Heart right ventricle (tissue), 16 donors: ENCODE measurements around the gene METTL21A. TPM values are rescaled to one million over a fixed set of nuclear protein-coding genes. Genes with fewer than 3 reads are reported as not detected.

Source experiments
- ATAC-seq, 8 donors: fragments of 200-7000 bp; cut with Tn5 transposase; one replicate each; pipeline ENCODE4 v1.9.1; 2020; ENCODE audit warnings: mild to moderate bottlenecking in 8 of 8, moderate library complexity in 8 of 8, moderate number of reproducible peaks in 1 of 8
- DNase-seq, 2 donors: peaks; one replicate each; pipeline ENCODE4 v3.0.0-alpha.2; 2020
- H3K27ac ChIP-seq, 10 donors: fragments of 200-600 bp; sonication (generic) in 2 of 10; one replicate each; pipeline versions ENCODE4 v1.5.0 to v1.8.0; 2020 to 2022; ENCODE audit warnings: mild to moderate bottlenecking in 3 of 10
- H3K27me3 ChIP-seq, 7 donors: fragments of 200-600 bp; one replicate each; pipeline ENCODE4 v1.8.0; 2021 to 2022; ENCODE audit warnings: mild to moderate bottlenecking in 2 of 7
- H3K36me3 ChIP-seq, 9 donors: fragments of 200-600 bp; sonication (generic) in 1 of 9; one replicate each; pipeline versions ENCODE4 v1.5.0 to v1.8.0; 2020 to 2022; ENCODE audit warnings: mild to moderate bottlenecking in 2 of 9
- H3K4me1 ChIP-seq, 9 donors: fragments of 200-600 bp; sonication (generic) in 1 of 9; one replicate each; pipeline versions ENCODE4 v1.5.0 to v1.8.0; 2020 to 2022; ENCODE audit warnings: mild to moderate bottlenecking in 4 of 9
- H3K4me3 ChIP-seq, 10 donors: fragments of 200-600 bp; sonication (generic) in 2 of 10; one replicate each; pipeline versions ENCODE4 v1.5.0 to v1.8.0; 2020 to 2022; ENCODE audit warnings: mild to moderate bottlenecking in 7 of 10, moderate library complexity in 2 of 10
- H3K9me3 ChIP-seq, 11 donors: fragments of 200-600 bp in 10 of 11; sonication (generic) in 2 of 11; one replicate each; pipeline versions ENCODE4 v1.5.0 to v1.8.0; 2013 to 2022; ENCODE audit warnings: mild to moderate bottlenecking in 2 of 11, control low read depth in 1 of 11, moderate library complexity in 1 of 11
- WGBS, 2 donors: extraction: QIAGEN DNeasy Blood & Tissue Kit; methylation state at CpG; one replicate each; pipeline ENCODE4 v1.1.7; 2013; ENCODE audit warnings: inconsistent platforms in 1 of 2; 5-methylcytosine and 5-hydroxymethylcytosine counted together
- intact Hi-C, 10 donors: fragments of 100-400 bp; cut with DNase I; formaldehyde crosslinking; loops; one replicate each; pipeline versions ENCODE4 v1.11.1 to v1.14.2; 2022
- polyA plus RNA-seq, 2 donors: library from polyadenylated mRNA; stranded (reverse); fragments of 200-250 nt; gene quantifications; one replicate each; pipeline ENCODE4 v1.2.3, GENCODE V29; 2013
- total RNA-seq, 10 donors: library from RNA; stranded (reverse); fragmentation: NEBNext Ultra II Directional in 3 of 10; extraction: Animal tissue kit (Norgen Biotek cat#: 25700) in 3 of 10; gene quantifications; one replicate each; pipeline versions ENCODE4 v1.2.1 to v1.2.4, GENCODE V29; 2021 to 2023
- TF ChIP-seq, protein P1 (sequence below), 9 donors: fragments of 200-600 bp; sonication (generic) in 2 of 9; IDR thresholded peaks; one replicate each; pipeline versions ENCODE4 v1.5.0 to v1.8.0; 2021 to 2022; ENCODE audit warnings: antibody characterized with exemption in 9 of 9, mild to moderate bottlenecking in 5 of 9, moderate library complexity in 1 of 9
- donor health status: Arrhythmogenic right ventricular cardiomyopathy.
- donor health status: ischemic (EF 13 %, LVEDD 7.1; RV severe dilation, severe dysfunction).
- donor health status: healthy with polysubstance abuse.
- donor health status: DM: no; HTN: yes; CAD: no.
- donor health status: DM: no; HTN: no; CAD: no.
- donor health status: ischemic (EF 25% LVEDD 6.9; RV normal size, moderate dysfunction).
- donor health status: ischemic (EF 25% LVEDD 5.7; RV mildly dilated, moderate dysfunction).
- donor health status: healthy.
- donor health status: DM: yes; HTN: yes; CAD: no.
- donor health status: Ischemic cardiomyopathy.
- donor health status: ischemic (EF 35%, LVEDD 5.7; RV mildly dilated, moderate dysfunction).
- donor health status: nonischemic (EF 11% LVEDD 7.7; RV severe dilation, severe dysfunction).
- donor health status: DM: yes; HTN: yes; CAD: no.
- donor health status: PGD.
- donor health status: ischemic (EF 29% LVEDD 5.4; RV normal size, mild dysfunction).
- donor health status: nonischemic (EF 23%, LVEDD 6.1; RV moderate dilation, normal function).

The METTL21A gene
- total and polyA plus RNA-seq, 12 donors = 10.0 to 22.5 (median 13.8) TPM

DNA sequence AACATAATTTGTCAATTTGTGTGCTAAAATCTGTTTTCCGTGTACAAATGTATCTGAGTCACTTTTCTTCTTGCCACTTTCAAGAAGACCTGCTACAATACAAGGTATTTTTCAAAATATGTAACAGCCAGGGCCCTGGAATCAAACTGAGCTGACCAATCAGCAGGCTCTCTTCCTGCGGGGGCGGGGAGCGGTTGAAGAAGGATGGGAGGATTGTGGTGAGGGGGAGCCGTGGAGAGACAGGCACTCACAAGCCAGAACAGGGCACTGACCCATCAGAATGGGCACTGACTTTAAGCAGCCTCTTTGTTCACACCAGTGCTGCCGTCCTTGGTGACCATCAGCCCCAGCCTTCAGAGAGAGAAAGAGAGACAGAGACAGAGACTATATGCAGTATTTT, 45.7 kb upstream of the METTL21A start:
- H3K27me3 ChIP-seq = no peaks in the 10 kb centered on the region
- H3K4me1 ChIP-seq = peaks cover 0 to under 1% (median 0%) of the 10 kb centered on the region in 9 donors
- 64 to 68% methylated on average over 6 of the region's 6 CpGs for WGBS, 2 donors
- DNase-seq = no peak
- H3K36me3 ChIP-seq = no peaks in the 10 kb centered on the region
- intact Hi-C loops = no loop called here
- no peak for ATAC-seq
- H3K4me3 ChIP-seq = no peak overlapping the region
- H3K9me3 ChIP-seq = no peaks in the 10 kb centered on the region
- no peak overlapping the region for H3K27ac ChIP-seq
- TF ChIP-seq, protein P1, sequence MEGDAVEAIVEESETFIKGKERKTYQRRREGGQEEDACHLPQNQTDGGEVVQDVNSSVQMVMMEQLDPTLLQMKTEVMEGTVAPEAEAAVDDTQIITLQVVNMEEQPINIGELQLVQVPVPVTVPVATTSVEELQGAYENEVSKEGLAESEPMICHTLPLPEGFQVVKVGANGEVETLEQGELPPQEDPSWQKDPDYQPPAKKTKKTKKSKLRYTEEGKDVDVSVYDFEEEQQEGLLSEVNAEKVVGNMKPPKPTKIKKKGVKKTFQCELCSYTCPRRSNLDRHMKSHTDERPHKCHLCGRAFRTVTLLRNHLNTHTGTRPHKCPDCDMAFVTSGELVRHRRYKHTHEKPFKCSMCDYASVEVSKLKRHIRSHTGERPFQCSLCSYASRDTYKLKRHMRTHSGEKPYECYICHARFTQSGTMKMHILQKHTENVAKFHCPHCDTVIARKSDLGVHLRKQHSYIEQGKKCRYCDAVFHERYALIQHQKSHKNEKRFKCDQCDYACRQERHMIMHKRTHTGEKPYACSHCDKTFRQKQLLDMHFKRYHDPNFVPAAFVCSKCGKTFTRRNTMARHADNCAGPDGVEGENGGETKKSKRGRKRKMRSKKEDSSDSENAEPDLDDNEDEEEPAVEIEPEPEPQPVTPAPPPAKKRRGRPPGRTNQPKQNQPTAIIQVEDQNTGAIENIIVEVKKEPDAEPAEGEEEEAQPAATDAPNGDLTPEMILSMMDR (IDR thresholded peaks at IDR 0.05) = no peak

DNA sequence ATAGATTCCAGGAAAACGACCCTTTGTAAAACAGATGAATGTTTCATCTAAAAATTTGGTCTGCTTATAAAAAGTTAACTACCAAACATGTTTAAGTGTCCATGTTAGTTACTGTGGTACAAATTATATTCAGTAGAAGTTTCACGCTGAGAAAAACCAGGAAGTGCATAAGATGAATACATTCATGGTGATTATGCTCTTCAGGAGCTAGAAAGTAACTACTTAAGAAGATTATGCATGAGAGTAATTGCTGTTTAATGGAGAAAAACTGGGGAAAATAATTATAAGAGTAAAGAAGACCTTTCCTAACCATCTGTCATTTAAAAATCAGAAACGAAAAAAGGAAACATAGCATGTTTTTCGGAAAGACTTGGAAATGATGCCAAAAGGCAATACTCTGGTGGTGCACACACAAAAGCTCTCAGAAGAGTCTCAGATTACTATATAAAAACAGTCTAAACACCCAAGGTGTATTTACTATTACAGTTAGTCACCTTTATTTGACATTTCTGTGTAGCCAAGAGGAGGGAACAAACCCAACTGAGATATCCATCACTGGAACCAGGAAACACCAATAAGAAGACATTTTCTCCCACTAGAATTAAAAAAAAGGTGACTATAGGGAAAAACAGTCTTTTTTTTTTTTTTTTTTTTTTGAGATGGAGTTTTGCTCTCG, 38.8 kb upstream of the METTL21A start:
- no peak for ATAC-seq
- Histone ChIP-seq H3K36me3 (no peaks in the 10 kb centered on the region), H3K27ac (no peak overlapping the region), H3K9me3 (no peaks in the 10 kb centered on the region), H3K4me1 (no peaks in the 10 kb centered on the region), H3K4me3 (no peak overlapping the region), H3K27me3 (no peaks in the 10 kb centered on the region)
- TF ChIP-seq, protein P1 (IDR thresholded peaks at IDR 0.05) = no peak
- intact Hi-C loops = no loop called here
- no peak for DNase-seq
- WGBS, 2 donors = 62 to 69% methylated on average over 5 of the region's 5 CpGs

DNA sequence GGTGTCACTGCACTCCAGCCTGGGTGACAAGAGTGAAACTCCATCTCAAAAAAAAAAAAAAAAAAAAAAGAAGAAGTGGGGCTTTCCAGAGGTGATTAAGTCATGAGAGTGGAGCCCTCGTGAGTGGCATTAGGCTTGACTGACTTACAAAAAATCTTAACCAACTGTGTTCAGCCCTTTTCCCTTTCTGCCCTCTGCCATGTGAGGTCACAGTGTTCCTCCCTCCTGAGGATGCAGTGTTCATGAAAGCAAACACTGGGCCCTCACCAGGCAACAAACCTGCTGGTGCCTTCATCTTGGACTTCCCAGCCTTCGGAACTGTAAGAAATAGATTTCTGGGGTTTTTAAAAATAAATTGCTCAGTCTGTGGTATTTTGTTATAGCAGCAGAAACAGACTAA, 37.0 kb upstream of the METTL21A start:
- no peak overlapping the region for H3K27ac ChIP-seq
- intact Hi-C loops = no loop called here
- no peaks in the 10 kb centered on the region for H3K9me3 ChIP-seq
- no peak for ATAC-seq
- 77 to 85% methylated on average over 2 of the region's 2 CpGs for WGBS, 2 donors
- H3K27me3 ChIP-seq = no peaks in the 10 kb centered on the region
- no peaks in the 10 kb centered on the region for H3K4me1 ChIP-seq
- H3K36me3 ChIP-seq = no peaks in the 10 kb centered on the region
- DNase-seq = no peak
- no peak overlapping the region for H3K4me3 ChIP-seq
- TF ChIP-seq, protein P1 (IDR thresholded peaks at IDR 0.05) = no peak

DNA sequence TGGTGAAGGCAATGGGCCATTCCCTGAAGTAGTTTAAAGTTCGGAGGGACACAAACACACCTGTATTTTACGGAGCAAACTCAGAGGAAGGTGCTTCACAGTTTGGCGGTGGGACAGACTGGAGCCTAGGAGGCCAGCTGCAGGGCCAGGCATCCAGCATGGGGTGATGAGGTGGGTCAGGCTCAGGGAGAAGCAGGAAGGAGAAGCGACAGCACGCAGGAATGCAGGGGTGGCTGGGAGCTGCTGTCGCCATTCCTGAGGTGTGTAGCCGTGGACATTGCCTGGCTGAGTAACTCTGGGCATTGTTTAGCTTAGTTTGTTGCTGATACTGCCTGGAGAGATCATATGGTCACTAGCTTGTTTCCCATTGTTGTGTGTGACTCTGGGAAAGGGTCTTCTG, 35.8 kb upstream of the METTL21A start:
- H3K9me3 ChIP-seq = no peaks in the 10 kb centered on the region
- H3K27ac ChIP-seq = no peak overlapping the region
- no peaks in the 10 kb centered on the region for H3K36me3 ChIP-seq
- DNase-seq = no peak
- WGBS, 2 donors = 64 to 75% methylated on average over 7 of the region's 7 CpGs
- TF ChIP-seq, protein P1 (IDR thresholded peaks at IDR 0.05) = no peak
- no peaks in the 10 kb centered on the region for H3K27me3 ChIP-seq
- ATAC-seq = no peak
- intact Hi-C loops = no loop called here
- H3K4me3 ChIP-seq = no peak overlapping the region
- H3K4me1 ChIP-seq = no peaks in the 10 kb centered on the region
